ENCODE results near the gene GFM1. TPM values are rescaled to one million over a fixed set of nuclear protein-coding genes. Genes with fewer than 3 reads are reported as not detected.
A peak's percentile ranks its signal among the peaks of the same experiment; 100 is the strongest.

GFM1 gene
- total RNA-seq, 6 donors from 2014 or later, result 15.3 to 50.0 (median 39.2) TPM

- Histone ChIP-seq H3K4me3 (no peak overlapping the region), H3K4me1 (no peaks in the 10 kb centered on the region), H3K9me3 (peaks cover 0 to 7% (median 5%) of the 10 kb centered on the region in 4 donors), H3K27me3 (no peaks in the 10 kb centered on the region), H3K27ac (no peak overlapping the region), H3K36me3 (no peaks in the 10 kb centered on the region)
- TF ChIP-seq POLR2AphosphoS5 (IDR thresholded peaks at IDR 0.05), result no peak
- TF ChIP-seq POLR2A (IDR thresholded peaks at IDR 0.05), result no peak
- no peak for DNase-seq
- 84 to 94% methylated on average over 1 of the region's 1 CpG for whole genome bisulfite sequencing, 2 donors
- no peak for ATAC-seq (ENCODE audit: low FRiP score in 2 of 2)
Measured at GRCh38 chr3:158625881-158626280, 18.4 kb upstream of the GFM1 start.

- no peaks in the 10 kb centered on the region for H3K27me3 ChIP-seq
- H3K4me1 ChIP-seq, result no peaks in the 10 kb centered on the region
- no peak for DNase-seq
- no peak for ATAC-seq (ENCODE audit: low FRiP score in 2 of 2)
- no peak overlapping the region for H3K27ac ChIP-seq
- H3K9me3 ChIP-seq, result no peaks in the 10 kb centered on the region
- H3K4me3 ChIP-seq, result no peak overlapping the region
- TF ChIP-seq POLR2AphosphoS5 (IDR thresholded peaks at IDR 0.05), result no peak
- TF ChIP-seq EP300 (IDR thresholded peaks at IDR 0.05), result no peak
- no peak for TF ChIP-seq CTCF (IDR thresholded peaks at IDR 0.05)
- TF ChIP-seq POLR2A (IDR thresholded peaks at IDR 0.05), result no peak
- no peaks in the 10 kb centered on the region for H3K36me3 ChIP-seq
Measured at GRCh38 chr3:158631981-158632380, 12.3 kb upstream of the GFM1 start.

GRCh38 chr3:158640646-158641045, 3.7 kb upstream of the GFM1 start:
- no peaks in the 10 kb centered on the region for H3K36me3 ChIP-seq
- DNase-seq, result no peak
- H3K27ac ChIP-seq, result no peak overlapping the region
- no peak overlapping the region for H3K4me3 ChIP-seq
- 84 to 87% methylated on average over 7 of the region's 7 CpGs for WGBS, 2 donors
- peaks cover 8 to 21% (median 9%) of the 10 kb centered on the region in 4 donors for H3K4me1 ChIP-seq
- no peak for ATAC-seq (ENCODE audit: low FRiP score in 2 of 2)
- TF ChIP-seq EP300 (IDR thresholded peaks at IDR 0.05) (no peak), POLR2AphosphoS5 (IDR thresholded peaks at IDR 0.05) (no peak), CTCF (IDR thresholded peaks at IDR 0.05) (no peak), POLR2A (IDR thresholded peaks at IDR 0.05) (no peak)
- H3K27me3 ChIP-seq, result no peaks in the 10 kb centered on the region
- no peaks in the 10 kb centered on the region for H3K9me3 ChIP-seq

GRCh38 chr3:158642005-158642404, 2.3 kb upstream of the GFM1 start:
- no peak for ATAC-seq (ENCODE audit: low FRiP score in 2 of 2)
- Histone ChIP-seq H3K27me3 (no peaks in the 10 kb centered on the region), H3K4me3 (no peak overlapping the region), H3K4me1 (peaks cover 13 to 22% (median 20%) of the 10 kb centered on the region in 4 donors), H3K36me3 (peaks cover 0 to 11% (median 0%) of the 10 kb centered on the region in 4 donors), H3K9me3 (no peaks in the 10 kb centered on the region), H3K27ac (peak overlapping the region in 1 of 4 donors; percentile 26)
- 81 to 84% methylated on average over 7 of the region's 7 CpGs for WGBS, 2 donors
- no peak for DNase-seq
- no peak for TF ChIP-seq POLR2AphosphoS5 (IDR thresholded peaks at IDR 0.05)
- no peak for TF ChIP-seq POLR2A (IDR thresholded peaks at IDR 0.05)
- TF ChIP-seq EP300 (IDR thresholded peaks at IDR 0.05), result no peak
- TF ChIP-seq CTCF (IDR thresholded peaks at IDR 0.05), result no peak

- Histone ChIP-seq H3K4me3 (no peak overlapping the region), H3K9me3 (no peaks in the 10 kb centered on the region), H3K27ac (peak overlapping the region in 3 of 4 donors; percentile 26 to 44 (median 38)), H3K27me3 (no peaks in the 10 kb centered on the region), H3K4me1 (peaks cover 13 to 22% (median 20%) of the 10 kb centered on the region in 4 donors), H3K36me3 (peaks cover 0 to 15% (median 0%) of the 10 kb centered on the region in 4 donors)
- peak in 1 of 4 donors; percentile 32 for TF ChIP-seq EP300 (IDR thresholded peaks at IDR 0.05)
- TF ChIP-seq CTCF (IDR thresholded peaks at IDR 0.05), result no peak
- ATAC-seq (ENCODE audit: low FRiP score in 2 of 2) (peak; percentile 14 to 78), DNase-seq (peak in 1 of 2 donors; percentile 75)
- 62 to 78% methylated on average over 6 of the region's 6 CpGs for WGBS, 2 donors
Measured at GRCh38 chr3:158642474-158643210, 1.7 kb upstream of the GFM1 start.
